Lower lobe of right lung (tissue), 2 donors: ENCODE results near the gene VCL. TPM values are rescaled to one million over a fixed set of nuclear protein-coding genes. Genes with fewer than 3 reads are reported as not detected.

Experiments used
- ATAC-seq, 2 donors: fragments of 200-7000 bp; cut with Tn5 transposase; one replicate each; pipeline ENCODE4 v1.9.1; 2020 to 2022; ENCODE audit warnings: mild to moderate bottlenecking in 2 of 2, moderate library complexity in 2 of 2
- DNase-seq: peaks from one replicate; pipeline ENCODE4 v3.0.0-alpha.2; 2020
- H3K27ac ChIP-seq: fragments of 200-600 bp; one replicate; pipeline ENCODE4 v1.8.0; 2022
- H3K27me3 ChIP-seq: fragments of 200-600 bp; one replicate; pipeline ENCODE4 v1.8.0; 2022; ENCODE audit warnings: low read depth
- H3K36me3 ChIP-seq: fragments of 200-600 bp; one replicate; pipeline ENCODE4 v1.8.0; 2022; ENCODE audit warnings: mild to moderate bottlenecking
- H3K4me1 ChIP-seq: fragments of 200-600 bp; one replicate; pipeline ENCODE4 v1.8.0; 2022
- H3K4me3 ChIP-seq: fragments of 200-600 bp; one replicate; pipeline ENCODE4 v1.8.0; 2022; ENCODE audit warnings: mild to moderate bottlenecking
- H3K9me3 ChIP-seq: fragments of 200-600 bp; one replicate; pipeline ENCODE4 v1.8.0; 2022
- intact Hi-C: fragments of 100-400 bp; cut with DNase I; formaldehyde crosslinking; loops from one replicate; pipeline ENCODE4 v1.11.0; 2022
- total RNA-seq: library from RNA; stranded (reverse); fragmentation: NEBNext Ultra II Directional; extraction: Animal tissue kit (Norgen Biotek cat#: 25700); gene quantifications from one replicate; pipeline ENCODE4 v1.2.1, GENCODE V29; 2021
- TF ChIP-seq, protein P1 (sequence below): fragments of 200-600 bp; IDR thresholded peaks from one replicate; pipeline ENCODE4 v1.8.0; 2022; ENCODE audit warnings: antibody characterized with exemption, mild to moderate bottlenecking
- donor health status: DM: no; HTN: yes; CAD: no; lungs with severe emphysema.

Gene VCL
- total RNA-seq, 1 donor from 2014 or later: 106 TPM

DNA sequence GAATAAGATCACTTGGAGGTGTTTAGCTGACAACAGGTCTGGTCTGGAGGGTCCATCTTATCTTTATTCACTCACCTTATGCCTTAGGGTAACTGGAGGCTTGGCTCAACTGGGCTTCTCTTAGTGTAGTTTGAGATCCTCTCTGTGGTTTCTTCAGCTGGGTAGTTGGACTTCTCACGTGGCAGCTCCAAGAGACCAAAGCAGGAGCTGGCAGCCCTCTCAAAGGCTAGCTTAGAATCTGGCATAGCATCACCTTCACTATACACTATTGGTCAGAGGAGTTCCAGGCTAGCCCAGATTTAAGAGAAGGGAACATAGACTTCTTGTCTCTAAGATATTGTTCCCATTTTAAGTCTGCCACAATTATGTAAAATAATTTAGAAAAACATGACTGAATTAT, 169.5 kb downstream of the VCL start:
- Histone ChIP-seq H3K27ac (no peak overlapping the region), H3K9me3 (no peaks in the 10 kb centered on the region), H3K4me3 (no peak overlapping the region), H3K27me3 (no peaks in the 10 kb centered on the region), H3K36me3 (no peaks in the 10 kb centered on the region), H3K4me1 (no peaks in the 10 kb centered on the region)
- TF ChIP-seq, protein P1, sequence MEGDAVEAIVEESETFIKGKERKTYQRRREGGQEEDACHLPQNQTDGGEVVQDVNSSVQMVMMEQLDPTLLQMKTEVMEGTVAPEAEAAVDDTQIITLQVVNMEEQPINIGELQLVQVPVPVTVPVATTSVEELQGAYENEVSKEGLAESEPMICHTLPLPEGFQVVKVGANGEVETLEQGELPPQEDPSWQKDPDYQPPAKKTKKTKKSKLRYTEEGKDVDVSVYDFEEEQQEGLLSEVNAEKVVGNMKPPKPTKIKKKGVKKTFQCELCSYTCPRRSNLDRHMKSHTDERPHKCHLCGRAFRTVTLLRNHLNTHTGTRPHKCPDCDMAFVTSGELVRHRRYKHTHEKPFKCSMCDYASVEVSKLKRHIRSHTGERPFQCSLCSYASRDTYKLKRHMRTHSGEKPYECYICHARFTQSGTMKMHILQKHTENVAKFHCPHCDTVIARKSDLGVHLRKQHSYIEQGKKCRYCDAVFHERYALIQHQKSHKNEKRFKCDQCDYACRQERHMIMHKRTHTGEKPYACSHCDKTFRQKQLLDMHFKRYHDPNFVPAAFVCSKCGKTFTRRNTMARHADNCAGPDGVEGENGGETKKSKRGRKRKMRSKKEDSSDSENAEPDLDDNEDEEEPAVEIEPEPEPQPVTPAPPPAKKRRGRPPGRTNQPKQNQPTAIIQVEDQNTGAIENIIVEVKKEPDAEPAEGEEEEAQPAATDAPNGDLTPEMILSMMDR: no peak
- DNase-seq: no peak
- intact Hi-C loops: no loop called here
- ATAC-seq: no peak

Other genes with a start within 250 kb of the VCL start
- 21.1 TPM for gene CHCHD1, start 216.1 kb upstream of the VCL start, total RNA-seq
- gene ZSWIM8, start 212.5 kb upstream of the VCL start, total RNA-seq: 125 TPM
- 32.3 TPM for gene NDST2, start 186.5 kb upstream of the VCL start, total RNA-seq
- 38.4 TPM for gene CAMK2G, start 123.6 kb upstream of the VCL start, total RNA-seq
- 29.0 TPM for gene PLAU, start 87.0 kb upstream of the VCL start, total RNA-seq
- gene AP3M1, start 152.7 kb downstream of the VCL start, total RNA-seq: 33.7 TPM
- 40.2 TPM for gene ADK, start 153.1 kb downstream of the VCL start, total RNA-seq